ENCODE data around the gene SLC52A1.

Gene SLC52A1

DNA sequence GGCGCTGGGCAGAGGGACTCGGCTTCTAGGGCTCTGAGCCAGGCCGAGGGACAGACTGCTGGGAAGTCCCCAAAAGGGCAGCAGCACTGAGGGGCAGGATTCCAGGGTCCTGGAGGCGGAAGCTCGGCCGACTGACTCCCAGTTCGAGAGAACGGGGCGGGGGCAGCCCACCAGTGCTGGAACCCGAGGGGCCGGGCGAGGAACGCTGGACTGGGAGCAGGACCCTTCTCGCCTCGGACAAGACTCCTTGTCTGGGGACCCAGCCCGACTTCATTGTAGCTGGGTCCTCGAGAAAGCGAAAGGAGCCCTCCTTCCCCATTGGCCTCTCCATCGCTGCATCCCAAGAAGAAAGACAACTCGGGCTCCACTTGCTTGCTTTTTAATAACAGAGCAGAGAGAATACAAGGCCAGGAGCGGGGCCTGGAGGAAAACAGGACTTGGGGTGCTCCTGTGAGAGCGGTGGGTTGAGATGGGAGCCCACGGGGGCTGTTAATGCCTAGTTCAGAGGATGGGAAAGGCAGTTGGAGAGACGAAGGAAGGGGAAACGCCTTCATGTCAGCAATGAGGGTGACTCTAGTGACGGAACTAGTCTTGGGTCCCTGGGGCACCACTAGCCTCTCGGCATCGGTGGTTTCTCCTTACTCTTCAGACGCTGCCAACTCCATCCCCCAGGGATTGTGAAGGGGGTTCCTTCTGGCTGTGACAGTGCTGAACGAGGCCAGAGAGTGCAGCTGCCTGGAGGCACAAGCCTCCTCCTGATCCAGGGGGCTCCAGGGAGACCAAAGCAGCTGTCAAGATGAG lies 47.3 kb downstream of the SLC52A1 start:
- TF ChIP-seq, protein P1, sequence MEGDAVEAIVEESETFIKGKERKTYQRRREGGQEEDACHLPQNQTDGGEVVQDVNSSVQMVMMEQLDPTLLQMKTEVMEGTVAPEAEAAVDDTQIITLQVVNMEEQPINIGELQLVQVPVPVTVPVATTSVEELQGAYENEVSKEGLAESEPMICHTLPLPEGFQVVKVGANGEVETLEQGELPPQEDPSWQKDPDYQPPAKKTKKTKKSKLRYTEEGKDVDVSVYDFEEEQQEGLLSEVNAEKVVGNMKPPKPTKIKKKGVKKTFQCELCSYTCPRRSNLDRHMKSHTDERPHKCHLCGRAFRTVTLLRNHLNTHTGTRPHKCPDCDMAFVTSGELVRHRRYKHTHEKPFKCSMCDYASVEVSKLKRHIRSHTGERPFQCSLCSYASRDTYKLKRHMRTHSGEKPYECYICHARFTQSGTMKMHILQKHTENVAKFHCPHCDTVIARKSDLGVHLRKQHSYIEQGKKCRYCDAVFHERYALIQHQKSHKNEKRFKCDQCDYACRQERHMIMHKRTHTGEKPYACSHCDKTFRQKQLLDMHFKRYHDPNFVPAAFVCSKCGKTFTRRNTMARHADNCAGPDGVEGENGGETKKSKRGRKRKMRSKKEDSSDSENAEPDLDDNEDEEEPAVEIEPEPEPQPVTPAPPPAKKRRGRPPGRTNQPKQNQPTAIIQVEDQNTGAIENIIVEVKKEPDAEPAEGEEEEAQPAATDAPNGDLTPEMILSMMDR (IDR thresholded peaks at IDR 0.05; ENCODE audit: low read depth, low read length) = no peak
- H3K4me3 ChIP-seq (ENCODE audit: low read depth, low read length) = peak overlapping the region; percentile 84

DNA sequence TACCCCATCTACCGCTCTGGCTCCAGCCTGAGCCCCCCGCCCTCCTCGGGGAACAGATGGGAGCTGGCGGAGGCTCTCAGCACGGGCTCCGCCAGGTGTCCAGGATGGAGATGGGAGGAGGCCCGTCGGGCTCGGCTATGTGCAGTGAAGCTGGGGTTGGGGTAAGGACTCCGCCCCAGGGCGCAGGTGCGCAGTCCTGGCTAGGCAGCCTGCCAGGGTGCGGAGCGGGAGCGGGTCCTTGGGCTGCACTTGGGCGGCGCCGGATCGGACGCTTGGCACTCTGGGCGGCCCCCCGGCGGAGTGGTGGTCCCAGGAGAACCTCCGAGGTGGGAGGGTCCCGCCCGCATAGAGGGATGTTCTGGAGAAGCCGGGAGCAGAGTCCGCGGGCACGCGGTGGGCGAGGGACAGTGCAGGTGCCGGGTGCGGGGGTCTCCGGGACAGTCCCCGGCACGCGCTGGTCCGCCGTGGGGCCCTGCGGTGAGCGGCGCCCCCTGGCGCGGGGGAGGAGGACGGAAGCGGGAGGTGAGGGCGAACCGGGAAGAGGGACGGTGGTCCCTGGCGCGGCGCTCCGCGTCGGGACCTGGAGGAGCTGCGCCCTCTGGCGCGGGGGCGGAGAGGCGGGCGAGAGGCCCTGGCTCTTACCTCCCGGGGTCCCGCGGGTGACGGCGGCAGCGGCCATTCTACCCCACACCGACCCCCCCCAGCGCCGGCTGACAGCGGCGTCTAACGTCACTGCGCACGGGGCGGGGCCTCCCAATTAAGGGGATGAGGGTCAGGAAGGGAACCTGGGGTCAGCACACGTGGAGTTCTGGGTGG lies 48.1 kb downstream of the SLC52A1 start, which contains the start of gene CAMTA2:
TSS of gene CAMTA2 (minus strand) at position 725 of the 816 bp plus-strand sequence. CDS start 1,453 bp downstream, outside the sequence.
- H3K4me3 ChIP-seq (ENCODE audit: low read depth, low read length) = peak within 1 kb of the TSS; percentile 84
- TF ChIP-seq, protein P1 (IDR thresholded peaks at IDR 0.05; ENCODE audit: low read depth, low read length) = peak; percentile 54

DNA sequence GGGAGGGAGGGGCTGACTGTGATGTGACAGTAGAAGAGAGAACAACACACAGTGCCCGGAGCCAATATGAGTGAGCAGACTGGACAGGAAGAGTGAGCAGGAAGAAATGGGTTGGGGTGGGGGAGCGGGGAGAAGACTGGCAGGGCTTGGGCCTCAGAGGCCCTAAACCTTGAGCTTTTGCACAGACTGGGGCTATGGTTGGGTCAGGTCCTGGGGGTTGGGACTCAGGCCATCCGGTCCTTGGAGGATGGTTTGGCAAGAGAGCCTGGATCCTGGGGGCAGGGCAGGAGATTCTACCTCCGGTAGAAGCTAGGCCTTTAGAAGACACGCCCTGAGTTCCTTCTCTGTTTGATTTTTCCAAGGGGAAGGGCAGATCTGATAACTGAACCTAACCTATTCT lies 48.8 kb downstream of the SLC52A1 start:
- peak overlapping the region; percentile 84 for H3K4me3 ChIP-seq (ENCODE audit: low read depth, low read length)
- TF ChIP-seq, protein P1 (IDR thresholded peaks at IDR 0.05; ENCODE audit: low read depth, low read length) = no peak
